Measurements from ENCODE around the gene GALNT18. TPM values are rescaled to one million over a fixed set of nuclear protein-coding genes. Genes with fewer than 3 reads are reported as not detected.

Gene GALNT18
- polyA plus RNA-seq, 1 experiment: 4.1 TPM

DNA sequence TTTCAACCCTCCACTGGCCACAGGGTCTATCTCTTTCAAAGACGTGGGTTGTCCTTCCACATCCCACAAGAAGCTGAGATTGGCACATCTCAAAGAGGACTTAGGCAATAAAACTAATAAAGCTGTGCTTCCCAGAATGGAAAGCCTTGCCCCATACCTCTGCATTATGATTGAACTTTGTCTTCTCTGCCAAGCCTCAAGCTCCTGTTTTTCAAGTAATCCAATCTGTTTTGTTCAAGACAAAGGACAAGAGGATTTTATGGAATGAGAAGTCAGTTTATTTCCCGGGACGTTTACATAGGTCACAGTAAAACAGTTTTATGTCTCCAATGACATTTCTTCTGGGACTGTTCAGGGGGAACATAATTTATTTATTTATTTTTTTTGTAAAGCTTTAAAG lies 108.4 kb downstream of the GALNT18 start:
- ChIA-PET CTCF (interaction anchor here (1.3 kb wide), 1 partner anchor 10 kb away, joined by 5 read pairs; no protein-coding TSS in a partner anchor), POLR2A (no interaction called here)
- DNase-seq (ENCODE audit: low read depth): no peak
- Histone ChIP-seq H3K36me3 (ENCODE audit: control insufficient read depth, insufficient read depth, low read length) (no peaks in the 10 kb centered on the region), H3K4me3 (ENCODE audit: low read depth, low read length) (no peak overlapping the region), H3K27me3 (ENCODE audit: control insufficient read depth, insufficient read depth, low read length) (peaks cover 2% of the 10 kb centered on the region; the same call in 1 of the 2 replicates)
- TF ChIP-seq, protein P1, sequence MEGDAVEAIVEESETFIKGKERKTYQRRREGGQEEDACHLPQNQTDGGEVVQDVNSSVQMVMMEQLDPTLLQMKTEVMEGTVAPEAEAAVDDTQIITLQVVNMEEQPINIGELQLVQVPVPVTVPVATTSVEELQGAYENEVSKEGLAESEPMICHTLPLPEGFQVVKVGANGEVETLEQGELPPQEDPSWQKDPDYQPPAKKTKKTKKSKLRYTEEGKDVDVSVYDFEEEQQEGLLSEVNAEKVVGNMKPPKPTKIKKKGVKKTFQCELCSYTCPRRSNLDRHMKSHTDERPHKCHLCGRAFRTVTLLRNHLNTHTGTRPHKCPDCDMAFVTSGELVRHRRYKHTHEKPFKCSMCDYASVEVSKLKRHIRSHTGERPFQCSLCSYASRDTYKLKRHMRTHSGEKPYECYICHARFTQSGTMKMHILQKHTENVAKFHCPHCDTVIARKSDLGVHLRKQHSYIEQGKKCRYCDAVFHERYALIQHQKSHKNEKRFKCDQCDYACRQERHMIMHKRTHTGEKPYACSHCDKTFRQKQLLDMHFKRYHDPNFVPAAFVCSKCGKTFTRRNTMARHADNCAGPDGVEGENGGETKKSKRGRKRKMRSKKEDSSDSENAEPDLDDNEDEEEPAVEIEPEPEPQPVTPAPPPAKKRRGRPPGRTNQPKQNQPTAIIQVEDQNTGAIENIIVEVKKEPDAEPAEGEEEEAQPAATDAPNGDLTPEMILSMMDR (IDR thresholded peaks at IDR 0.05; ENCODE audit: insufficient read depth, low read depth, low read length): no peak

DNA sequence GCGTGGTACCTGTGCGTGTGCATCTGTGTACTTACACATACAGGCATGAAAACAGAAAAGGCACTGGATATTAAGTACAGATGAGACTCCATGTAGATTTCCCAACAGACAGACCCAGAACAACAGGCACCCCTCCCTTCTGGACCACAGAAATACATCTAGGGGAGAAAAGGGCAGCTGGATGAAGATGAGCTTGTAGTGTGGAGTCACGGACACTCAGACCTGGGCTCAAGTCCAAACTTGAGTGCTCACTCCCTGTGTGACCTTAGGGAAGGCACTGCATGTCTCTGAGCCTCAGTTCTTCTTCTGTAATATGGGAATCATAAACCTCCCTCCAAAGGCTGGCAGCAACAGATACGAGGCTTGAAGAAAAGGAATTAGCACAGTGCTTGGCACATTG lies 108.9 kb downstream of the GALNT18 start:
- CTCF ChIA-PET: interaction anchor here (1.3 kb wide), 1 partner anchor 9 kb away, joined by 5 read pairs; no protein-coding TSS in a partner anchor
- TF ChIP-seq, protein P1 (IDR thresholded peaks at IDR 0.05; ENCODE audit: insufficient read depth, low read depth, low read length): no peak
- no peaks in the 10 kb centered on the region for H3K36me3 ChIP-seq (ENCODE audit: control insufficient read depth, insufficient read depth, low read length)
- DNase-seq (ENCODE audit: low read depth): no peak
- POLR2A ChIA-PET: no interaction called here
- H3K27me3 ChIP-seq (ENCODE audit: control insufficient read depth, insufficient read depth, low read length): peaks cover 2% of the 10 kb centered on the region; the same call in 1 of the 2 replicates
- H3K4me3 ChIP-seq (ENCODE audit: low read depth, low read length): no peak overlapping the region

DNA sequence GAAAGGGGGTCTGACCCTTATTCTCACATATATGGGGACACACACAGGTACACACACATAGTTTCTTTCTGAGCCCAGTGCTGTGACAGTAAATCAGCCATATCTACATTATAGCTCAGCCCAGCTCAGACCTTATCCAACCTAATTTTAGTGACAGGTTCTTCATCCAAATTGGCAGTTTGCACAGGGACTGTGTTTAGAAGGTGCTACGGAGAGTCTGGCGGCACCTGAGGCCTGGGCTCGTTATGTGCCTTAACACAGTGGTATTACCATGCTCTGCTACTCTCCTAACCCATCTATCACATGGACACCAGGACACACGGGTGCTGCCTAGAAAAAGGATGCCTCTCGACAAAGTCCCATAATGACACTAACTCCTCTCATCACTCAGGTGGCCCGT lies 109.3 kb downstream of the GALNT18 start:
- TF ChIP-seq, protein P1 (IDR thresholded peaks at IDR 0.05; ENCODE audit: insufficient read depth, low read depth, low read length): no peak
- CTCF ChIA-PET: interaction anchor here (1.3 kb wide), 1 partner anchor 9 kb away, joined by 5 read pairs; no protein-coding TSS in a partner anchor
- Histone ChIP-seq H3K4me3 (ENCODE audit: low read depth, low read length) (no peak overlapping the region), H3K36me3 (ENCODE audit: control insufficient read depth, insufficient read depth, low read length) (no peaks in the 10 kb centered on the region), H3K27me3 (ENCODE audit: control insufficient read depth, insufficient read depth, low read length) (peaks cover 2% of the 10 kb centered on the region; the same call in 1 of the 2 replicates)
- DNase-seq (ENCODE audit: low read depth): no peak
- POLR2A ChIA-PET: no interaction called here

DNA sequence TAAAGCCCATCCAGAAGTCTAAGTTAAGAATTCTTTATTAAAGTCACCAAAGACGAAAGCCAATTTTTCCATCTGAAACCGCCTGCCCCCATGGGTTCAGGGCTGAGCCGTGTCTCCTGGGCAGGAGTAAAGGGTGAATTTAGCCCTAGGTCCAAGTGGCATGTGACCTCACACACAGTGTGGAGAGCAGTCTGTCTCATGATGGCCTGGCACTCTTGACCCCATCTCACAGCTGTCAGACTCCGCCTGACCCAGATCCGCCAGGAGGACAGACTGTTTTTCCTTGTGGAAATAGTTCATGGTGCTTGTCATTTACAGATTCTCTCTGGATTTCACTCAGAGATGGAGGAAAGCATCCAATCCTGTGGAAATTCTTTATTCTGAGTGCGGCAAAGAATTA lies 109.7 kb downstream of the GALNT18 start:
- POLR2A ChIA-PET: no interaction called here
- Histone ChIP-seq H3K27me3 (ENCODE audit: control insufficient read depth, insufficient read depth, low read length) (peaks cover 2% of the 10 kb centered on the region; the same call in 1 of the 2 replicates), H3K4me3 (ENCODE audit: low read depth, low read length) (no peak overlapping the region), H3K36me3 (ENCODE audit: control insufficient read depth, insufficient read depth, low read length) (no peaks in the 10 kb centered on the region)
- DNase-seq (ENCODE audit: low read depth): no peak
- TF ChIP-seq, protein P1 (IDR thresholded peaks at IDR 0.05; ENCODE audit: insufficient read depth, low read depth, low read length): no peak
- CTCF ChIA-PET: no interaction called here

DNA sequence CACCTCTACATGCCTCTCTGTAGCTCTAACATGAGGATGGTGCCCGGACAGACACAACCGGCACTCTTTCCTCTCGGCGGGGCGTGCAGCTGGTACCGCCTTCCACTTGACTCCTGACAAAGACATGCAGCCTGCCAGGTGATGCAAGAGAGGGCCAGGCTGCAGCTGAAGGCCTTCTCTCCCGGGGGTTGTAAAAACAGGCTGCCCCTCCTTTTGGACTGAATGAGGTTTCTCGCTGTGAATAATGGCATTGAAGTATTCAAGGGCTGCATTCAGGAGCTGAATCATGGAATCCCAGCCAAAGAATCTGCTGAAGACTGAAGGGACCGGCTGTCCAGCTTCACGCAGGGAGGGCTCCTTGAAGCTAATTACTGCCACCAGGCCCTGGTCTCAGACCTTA lies 110.9 kb downstream of the GALNT18 start:
- POLR2A ChIA-PET: no interaction called here
- TF ChIP-seq, protein P1 (IDR thresholded peaks at IDR 0.05; ENCODE audit: insufficient read depth, low read depth, low read length): no peak
- no peak for DNase-seq (ENCODE audit: low read depth)
- Histone ChIP-seq H3K27me3 (ENCODE audit: control insufficient read depth, insufficient read depth, low read length) (peaks cover 2% of the 10 kb centered on the region; the same call in 1 of the 2 replicates), H3K4me3 (ENCODE audit: low read depth, low read length) (no peak overlapping the region), H3K36me3 (ENCODE audit: control insufficient read depth, insufficient read depth, low read length) (no peaks in the 10 kb centered on the region)
- CTCF ChIA-PET: interaction anchor here (1.0 kb wide), 1 partner anchor 9 kb away, joined by 4 read pairs; no protein-coding TSS in a partner anchor
